Stimulated activated naive CD8-positive, alpha-beta T cell treated with anti-CD3 and anti-CD28 coated beads, Interleukin-15, amount 100 ng/mL, for 72 hours (primary cell): ENCODE measurements around the gene TAPT1.

Experiments used
- ATAC-seq: fragments of 150-1000 bp; cut with Tn5 transposase; 2 replicates; pipeline ENCODE4 v1.10.0; 2021; ENCODE audit warnings: mild to moderate bottlenecking, moderate library complexity
- DNase-seq, 2 donors: peaks; one replicate each; pipeline ENCODE4 v3.0.0; 2021 to 2022
- H3K27ac Mint-ChIP-seq, 2 donors: one replicate each; pipeline ENCODE4 v1.8.0; 2022; ENCODE audit warnings: mild to moderate bottlenecking in 2 of 2, mixed read lengths in 2 of 2, moderate library complexity in 2 of 2
- H3K27me3 Mint-ChIP-seq: one replicate; pipeline ENCODE4 v1.8.0; 2022; ENCODE audit warnings: mixed read lengths
- H3K4me1 Mint-ChIP-seq: one replicate; pipeline ENCODE4 v1.8.0; 2022; ENCODE audit warnings: mild to moderate bottlenecking, mixed read lengths
- H3K4me3 Mint-ChIP-seq, 2 donors: one replicate each; pipeline ENCODE4 v1.8.0; 2022; ENCODE audit warnings: mild to moderate bottlenecking in 2 of 2, mixed read lengths in 2 of 2, moderate library complexity in 1 of 2
- H3K9me3 Mint-ChIP-seq, 2 donors: one replicate each; pipeline ENCODE4 v1.8.0; 2022; ENCODE audit warnings: mixed read lengths in 2 of 2

TAPT1 gene

DNA sequence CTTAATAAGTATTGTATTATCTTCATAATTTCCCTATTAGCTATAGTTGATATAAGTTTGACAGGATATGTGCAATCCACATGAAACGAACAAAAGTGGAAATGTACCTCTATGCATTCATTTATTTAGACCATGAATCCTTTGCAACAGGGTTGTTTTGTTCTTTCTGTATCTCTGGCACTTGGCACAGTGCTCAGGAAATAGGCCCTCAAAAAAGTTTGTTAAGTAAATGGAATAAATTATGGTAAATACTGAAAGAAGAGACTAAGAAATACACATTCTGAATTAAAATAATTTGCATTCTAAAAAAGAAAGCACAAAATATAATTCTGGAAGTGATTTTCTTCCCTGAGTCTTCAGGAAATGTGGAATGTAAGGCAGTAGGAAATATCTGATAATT is 39.3 kb downstream of the TAPT1 start:
- DNase-seq (no peak), ATAC-seq (no peak)
- H3K9me3 Mint-ChIP-seq, result no peaks in the 10 kb centered on the region
- H3K27ac Mint-ChIP-seq, result no peak overlapping the region
- H3K4me3 Mint-ChIP-seq, result no peak overlapping the region
- no peaks in the 10 kb centered on the region for H3K27me3 Mint-ChIP-seq
- no peaks in the 10 kb centered on the region for H3K4me1 Mint-ChIP-seq

DNA sequence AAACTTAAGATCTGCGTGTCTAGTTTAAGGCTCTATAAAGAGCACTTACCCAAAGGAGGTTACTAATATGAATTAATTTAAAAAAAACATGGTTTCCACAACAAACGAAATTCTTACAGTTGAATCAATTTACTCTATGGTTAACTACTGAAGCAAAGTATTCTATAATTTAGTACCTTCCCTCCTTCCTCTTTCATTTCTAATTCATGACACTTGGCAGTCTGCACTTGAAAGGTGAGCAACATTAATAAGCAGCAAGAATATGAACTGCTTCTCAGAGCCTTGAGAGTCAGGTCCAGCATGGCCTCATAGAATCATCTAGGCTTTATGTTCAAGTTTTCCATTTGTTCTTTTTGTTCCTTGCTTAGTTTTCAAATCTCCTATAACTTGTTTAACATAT is 42.7 kb downstream of the TAPT1 start:
- no peaks in the 10 kb centered on the region for H3K9me3 Mint-ChIP-seq
- no peak overlapping the region for H3K27ac Mint-ChIP-seq
- DNase-seq (no peak), ATAC-seq (no peak)
- no peak overlapping the region for H3K4me3 Mint-ChIP-seq
- H3K4me1 Mint-ChIP-seq, result no peaks in the 10 kb centered on the region
- no peaks in the 10 kb centered on the region for H3K27me3 Mint-ChIP-seq

DNA sequence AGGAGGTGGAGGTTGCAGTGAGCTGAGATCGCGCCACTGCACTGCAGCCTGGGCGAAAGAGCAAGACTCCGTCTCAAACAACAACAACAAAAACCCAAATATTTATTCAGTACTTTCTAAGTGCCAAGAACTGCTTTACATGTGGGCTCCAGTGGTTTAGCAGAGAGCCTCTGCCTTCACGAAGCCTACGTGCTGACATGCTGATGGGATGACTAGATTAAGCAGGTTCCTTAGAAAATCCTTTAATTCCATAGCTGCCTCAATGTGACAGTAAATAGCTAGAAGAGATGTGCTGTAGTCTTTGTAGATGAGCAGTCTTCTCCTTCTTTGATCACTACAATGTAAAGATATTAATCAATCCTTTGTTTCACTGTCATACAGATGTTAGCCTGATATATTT is 49.6 kb downstream of the TAPT1 start:
- H3K27me3 Mint-ChIP-seq, result no peaks in the 10 kb centered on the region
- H3K27ac Mint-ChIP-seq, result no peak overlapping the region
- H3K4me3 Mint-ChIP-seq, result no peak overlapping the region
- ATAC-seq, result no peak
- DNase-seq, result no peak
- no peaks in the 10 kb centered on the region for H3K9me3 Mint-ChIP-seq
- H3K4me1 Mint-ChIP-seq, result no peaks in the 10 kb centered on the region

DNA sequence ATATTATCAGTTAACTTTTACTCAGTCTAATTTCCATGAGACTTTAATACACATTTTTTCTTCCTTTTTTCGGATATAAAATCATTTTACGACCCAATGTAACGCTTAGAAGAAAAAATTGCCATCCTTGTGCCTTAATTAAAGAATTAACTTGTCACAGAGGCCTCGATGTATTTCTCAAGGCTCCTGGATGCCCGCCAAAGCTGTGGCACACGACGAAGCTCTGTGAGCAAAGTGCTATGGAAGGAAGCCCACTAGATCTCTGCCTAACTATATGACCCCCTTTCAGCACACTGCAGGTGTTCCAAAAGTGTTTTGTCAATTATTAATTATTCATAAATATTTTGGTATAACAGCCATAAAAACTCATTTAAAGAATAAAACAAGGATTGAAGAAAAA is 54.4 kb downstream of the TAPT1 start:
- Mint-ChIP-seq H3K27ac (no peak overlapping the region), H3K27me3 (no peaks in the 10 kb centered on the region), H3K4me3 (no peak overlapping the region), H3K4me1 (no peaks in the 10 kb centered on the region), H3K9me3 (no peaks in the 10 kb centered on the region)
- no peak for ATAC-seq
- no peak for DNase-seq

DNA sequence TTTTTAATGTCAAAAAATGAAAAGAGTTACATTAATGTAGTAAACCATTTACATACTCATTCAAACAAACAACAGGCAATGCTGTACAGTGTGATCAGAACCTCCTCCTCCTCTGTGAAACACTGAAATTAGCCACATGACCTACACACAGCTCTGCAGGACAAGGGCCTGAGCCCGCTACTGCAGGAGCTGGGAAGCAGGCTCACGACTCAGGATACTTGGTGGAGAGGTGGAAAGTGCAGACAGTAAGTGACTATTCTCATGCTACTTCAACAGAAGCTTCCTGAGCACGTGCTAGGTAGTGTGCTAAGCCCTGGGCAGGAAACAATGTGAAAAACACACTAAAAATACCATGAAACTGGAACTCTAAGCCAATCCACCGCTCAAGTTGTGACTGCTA is 56.8 kb downstream of the TAPT1 start:
- Mint-ChIP-seq H3K27ac (no peak overlapping the region), H3K9me3 (no peaks in the 10 kb centered on the region), H3K27me3 (no peaks in the 10 kb centered on the region), H3K4me1 (no peaks in the 10 kb centered on the region), H3K4me3 (no peak overlapping the region)
- ATAC-seq, result no peak
- DNase-seq, result no peak

DNA sequence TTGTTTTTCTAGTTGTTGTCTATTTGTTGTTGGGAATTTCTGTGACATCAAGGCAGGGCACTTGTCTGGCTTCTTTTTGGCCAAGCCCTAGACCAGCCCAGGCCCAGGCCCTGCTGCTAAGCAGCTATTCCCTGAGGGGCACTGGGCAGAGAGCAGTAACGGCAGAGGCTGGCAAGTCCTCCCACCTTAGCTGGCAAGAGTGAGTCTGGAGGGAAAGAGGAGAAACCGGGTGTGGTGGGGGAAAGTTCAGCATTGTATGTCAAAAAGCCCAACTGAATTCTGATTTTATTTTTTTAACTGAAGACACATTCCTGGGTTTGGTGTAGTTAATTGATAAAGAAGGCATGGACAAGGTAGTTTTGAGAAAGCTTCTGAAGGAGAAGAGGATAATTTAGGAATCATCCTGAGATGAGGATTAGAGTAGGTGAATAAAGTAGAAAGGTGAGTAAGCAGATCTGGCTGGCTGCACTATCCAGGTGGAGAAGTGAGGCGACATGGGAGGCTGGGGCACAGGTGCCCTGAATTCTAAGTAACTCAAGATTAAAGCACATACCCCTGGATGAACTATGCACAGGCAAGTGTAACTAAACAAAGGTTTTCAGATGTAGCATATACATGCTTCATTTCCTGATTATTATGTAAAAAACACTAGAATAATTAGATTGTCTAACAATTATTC is 57.4 kb downstream of the TAPT1 start:
- peak overlapping the region; percentile 15 to 27 for H3K27ac Mint-ChIP-seq
- DNase-seq (no peak), ATAC-seq (no peak)
- no peak overlapping the region for H3K4me3 Mint-ChIP-seq
- H3K9me3 Mint-ChIP-seq, result no peaks in the 10 kb centered on the region
- no peaks in the 10 kb centered on the region for H3K27me3 Mint-ChIP-seq
- H3K4me1 Mint-ChIP-seq, result no peaks in the 10 kb centered on the region

DNA sequence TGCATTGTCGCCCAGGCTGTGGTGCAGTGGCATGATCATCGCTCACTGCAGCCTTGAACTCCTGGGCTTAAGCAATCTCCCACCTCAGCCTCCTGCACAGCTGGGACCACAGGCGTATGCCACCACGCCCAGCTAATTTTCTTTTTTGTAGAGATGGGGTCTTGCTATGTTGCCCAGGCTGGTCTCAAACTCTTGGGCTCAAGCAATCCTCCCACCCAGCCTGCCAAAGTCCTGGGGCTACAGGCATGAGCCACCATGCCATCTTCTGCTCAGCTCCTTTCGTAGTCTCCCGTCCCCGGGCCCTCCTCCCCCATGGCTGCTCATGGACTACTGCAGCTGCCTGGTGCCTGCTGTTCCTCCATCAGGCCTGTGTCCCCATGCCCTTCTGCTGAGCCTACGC is 58.1 kb downstream of the TAPT1 start:
- no peak for ATAC-seq
- Mint-ChIP-seq H3K27ac (peak overlapping the region in 1 of 2 donors; percentile 89), H3K27me3 (no peaks in the 10 kb centered on the region), H3K9me3 (no peaks in the 10 kb centered on the region), H3K4me3 (no peak overlapping the region), H3K4me1 (no peaks in the 10 kb centered on the region)
- no peak for DNase-seq

DNA sequence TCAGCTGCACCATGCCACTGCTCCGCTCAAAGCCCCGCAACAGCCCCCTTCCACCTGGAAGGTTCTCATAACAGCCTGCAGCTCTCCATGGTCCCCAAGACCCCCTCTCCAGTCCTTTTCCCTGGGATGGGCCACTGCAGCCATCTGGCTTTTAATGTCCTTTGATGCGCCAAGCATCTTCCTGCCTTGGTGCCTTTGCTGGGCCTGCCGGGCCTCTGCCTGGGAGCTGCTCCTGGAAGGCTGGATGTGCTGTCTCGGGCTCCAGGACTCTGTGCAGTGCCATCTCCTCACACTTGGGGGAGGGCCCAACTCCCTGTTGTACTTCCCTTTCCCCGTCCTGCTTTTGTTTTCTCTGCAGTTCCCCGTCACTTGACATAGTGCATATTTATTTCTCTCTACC is 60.3 kb downstream of the TAPT1 start:
- H3K27me3 Mint-ChIP-seq, result no peaks in the 10 kb centered on the region
- peak overlapping the region in 1 of 2 donors; percentile 19 for H3K4me3 Mint-ChIP-seq
- H3K9me3 Mint-ChIP-seq, result no peaks in the 10 kb centered on the region
- peak overlapping the region in 1 of 2 donors; percentile 55 for H3K27ac Mint-ChIP-seq
- DNase-seq, result no peak
- no peak for ATAC-seq
- H3K4me1 Mint-ChIP-seq, result peaks cover 7% of the 10 kb centered on the region

DNA sequence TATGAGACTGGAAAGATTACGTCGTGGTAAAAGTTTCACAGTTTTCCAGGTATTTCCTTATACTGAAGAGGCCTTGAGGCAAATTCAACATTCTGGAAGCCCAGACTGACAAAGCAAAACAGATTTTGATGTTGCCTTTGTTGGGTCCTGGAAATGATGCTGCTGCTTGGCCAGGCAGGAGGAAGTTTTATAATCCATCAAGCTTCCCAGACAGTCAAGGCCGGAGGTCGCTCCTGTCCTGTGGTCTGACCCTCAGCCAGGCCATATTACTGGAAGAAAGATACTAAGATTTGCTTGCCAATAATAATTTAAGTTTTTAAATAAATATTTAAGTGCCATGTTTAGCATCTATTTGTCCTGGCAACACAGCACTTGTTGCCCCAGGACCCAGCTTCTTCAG is 63.4 kb downstream of the TAPT1 start:
- no peak overlapping the region for H3K27ac Mint-ChIP-seq
- H3K9me3 Mint-ChIP-seq, result no peaks in the 10 kb centered on the region
- no peak overlapping the region for H3K4me3 Mint-ChIP-seq
- no peaks in the 10 kb centered on the region for H3K27me3 Mint-ChIP-seq
- peaks cover 7% of the 10 kb centered on the region for H3K4me1 Mint-ChIP-seq
- ATAC-seq (no peak), DNase-seq (no peak)

DNA sequence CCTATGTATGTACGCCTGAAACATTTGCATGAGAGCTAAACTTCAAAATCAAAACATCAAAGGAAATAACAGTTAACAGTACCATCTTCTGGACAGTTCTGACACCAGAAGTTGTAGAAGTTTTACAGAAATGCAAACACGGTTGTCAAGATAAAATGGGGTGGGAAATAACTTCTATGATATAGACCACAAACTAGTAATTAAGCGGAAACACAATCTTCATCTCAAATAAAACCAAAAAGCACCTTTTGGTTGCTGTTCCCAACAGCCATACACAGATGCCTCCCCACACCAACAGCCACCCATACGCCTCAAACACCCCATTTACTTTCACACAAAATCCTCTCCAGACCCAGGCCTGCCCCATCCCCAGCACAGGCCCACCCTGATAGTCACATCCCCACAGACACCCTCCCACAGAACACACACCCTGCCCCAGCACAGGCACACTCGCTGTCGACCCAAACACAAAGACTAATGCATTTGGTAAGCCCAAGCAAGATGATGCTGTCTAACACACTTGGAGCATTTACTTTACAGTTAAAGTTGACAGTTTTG is 64.3 kb downstream of the TAPT1 start:
- Mint-ChIP-seq H3K9me3 (no peaks in the 10 kb centered on the region), H3K4me1 (peaks cover 7% of the 10 kb centered on the region), H3K4me3 (no peak overlapping the region), H3K27ac (peak overlapping the region in 1 of 2 donors; percentile 67), H3K27me3 (no peaks in the 10 kb centered on the region)
- DNase-seq, result no peak
- peak; percentile 45 for ATAC-seq

DNA sequence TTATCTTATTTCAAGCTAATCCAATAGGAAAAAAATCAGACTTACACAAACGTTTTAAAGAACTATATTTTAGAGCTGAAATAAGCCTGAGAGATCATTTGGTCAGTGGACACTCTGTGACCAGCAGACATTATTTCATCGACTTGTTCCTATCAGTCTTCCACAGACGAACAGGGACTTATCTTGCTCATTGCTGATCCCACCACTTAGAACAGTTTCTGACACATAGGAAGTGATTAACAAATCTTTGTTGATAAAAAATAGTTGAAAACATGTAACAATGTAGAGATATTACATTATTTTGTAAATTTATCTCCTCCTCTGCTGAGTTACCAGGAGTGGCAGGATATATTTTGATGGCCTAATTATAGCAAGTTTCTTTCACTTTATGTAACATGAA is 65.8 kb downstream of the TAPT1 start:
- DNase-seq (no peak), ATAC-seq (no peak)
- Mint-ChIP-seq H3K4me1 (peaks cover 7% of the 10 kb centered on the region), H3K9me3 (no peaks in the 10 kb centered on the region), H3K4me3 (no peak overlapping the region), H3K27me3 (no peaks in the 10 kb centered on the region), H3K27ac (no peak overlapping the region)

DNA sequence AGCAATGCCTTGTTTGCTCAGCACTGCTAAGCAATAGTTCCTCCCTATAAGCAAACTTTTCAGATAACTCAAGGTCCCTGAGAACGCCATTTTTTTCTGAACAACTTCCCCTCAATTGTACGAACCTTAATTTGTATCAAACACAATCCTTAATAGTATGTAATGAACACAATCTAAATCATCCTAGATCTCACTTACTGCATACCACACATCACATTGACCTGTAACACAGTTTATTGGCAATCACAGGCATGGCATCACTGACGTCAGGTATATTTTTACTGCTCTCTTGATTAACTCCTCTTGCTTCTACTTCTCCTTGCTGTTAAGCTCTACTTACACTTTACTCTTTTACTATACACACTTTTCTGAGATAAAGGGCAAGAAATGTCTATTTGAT is 67.0 kb downstream of the TAPT1 start:
- no peaks in the 10 kb centered on the region for H3K27me3 Mint-ChIP-seq
- no peak for DNase-seq
- H3K9me3 Mint-ChIP-seq, result no peaks in the 10 kb centered on the region
- peaks cover 7% of the 10 kb centered on the region for H3K4me1 Mint-ChIP-seq
- no peak for ATAC-seq
- H3K4me3 Mint-ChIP-seq, result no peak overlapping the region
- no peak overlapping the region for H3K27ac Mint-ChIP-seq

DNA sequence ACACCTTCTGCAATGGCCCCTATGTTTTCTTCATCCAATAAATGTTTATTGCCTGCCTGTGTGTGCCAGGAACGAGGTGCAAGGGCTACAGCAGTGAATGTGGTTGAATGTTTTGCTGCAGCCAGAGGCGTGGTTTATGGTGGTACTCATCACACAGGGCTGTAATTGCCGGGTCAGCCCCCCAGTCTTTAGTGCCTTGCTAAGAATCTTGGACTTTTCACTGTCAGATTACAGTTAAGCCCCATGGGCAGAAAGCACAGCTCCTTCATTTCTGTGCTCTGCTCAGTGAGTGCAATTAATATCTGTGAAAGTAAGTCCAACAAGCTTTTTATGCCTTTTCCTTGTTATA is 67.8 kb downstream of the TAPT1 start:
- Mint-ChIP-seq H3K9me3 (no peaks in the 10 kb centered on the region), H3K4me1 (peaks cover 7% of the 10 kb centered on the region), H3K27me3 (no peaks in the 10 kb centered on the region), H3K27ac (no peak overlapping the region), H3K4me3 (no peak overlapping the region)
- no peak for ATAC-seq
- DNase-seq, result no peak

DNA sequence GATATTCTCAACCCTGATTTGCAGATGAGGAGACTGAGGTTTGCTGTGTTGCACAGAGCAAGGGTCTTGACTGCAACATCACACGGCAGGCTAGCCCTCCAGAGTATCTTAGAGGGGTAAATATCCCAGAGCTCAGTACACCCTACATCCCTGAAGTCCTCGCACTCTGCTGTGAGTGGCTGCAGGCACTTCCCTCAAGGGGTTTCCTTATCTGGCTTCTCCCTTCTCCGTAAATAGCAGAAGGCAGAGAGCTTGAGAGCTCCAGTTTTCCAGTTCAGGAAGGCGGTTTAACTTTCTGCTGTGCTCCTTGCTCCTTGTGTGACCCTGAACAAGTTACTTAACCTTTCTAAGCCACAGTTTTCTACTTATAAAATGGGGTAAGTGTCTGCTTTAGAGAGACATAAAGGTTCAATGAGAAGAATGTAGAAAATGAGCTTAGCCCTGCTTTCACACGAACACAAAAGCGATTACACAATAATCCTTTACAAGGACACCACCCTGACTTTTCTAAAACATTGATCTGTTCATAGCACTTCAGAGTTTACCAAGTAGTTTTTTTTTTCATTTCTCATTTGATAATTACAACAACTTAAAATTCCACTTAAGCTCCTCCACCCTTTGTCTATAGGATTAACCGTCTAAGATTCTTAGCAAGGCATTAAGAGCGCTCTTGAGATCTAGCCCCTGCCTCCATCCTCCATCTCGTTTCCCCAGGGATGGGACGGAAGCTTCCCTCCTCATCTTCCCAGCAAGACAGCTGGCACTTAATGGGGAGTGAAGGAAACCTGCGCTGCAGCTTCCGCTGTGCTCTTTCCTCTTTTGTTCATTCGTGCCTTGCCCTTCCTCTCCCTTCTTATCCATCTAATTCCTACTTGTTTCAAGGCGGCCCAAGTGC is 68.4 kb downstream of the TAPT1 start:
- Mint-ChIP-seq H3K27ac (no peak overlapping the region), H3K9me3 (no peaks in the 10 kb centered on the region), H3K4me3 (no peak overlapping the region), H3K4me1 (peaks cover 7% of the 10 kb centered on the region), H3K27me3 (no peaks in the 10 kb centered on the region)
- ATAC-seq (peak; percentile 37), DNase-seq (no peak)

DNA sequence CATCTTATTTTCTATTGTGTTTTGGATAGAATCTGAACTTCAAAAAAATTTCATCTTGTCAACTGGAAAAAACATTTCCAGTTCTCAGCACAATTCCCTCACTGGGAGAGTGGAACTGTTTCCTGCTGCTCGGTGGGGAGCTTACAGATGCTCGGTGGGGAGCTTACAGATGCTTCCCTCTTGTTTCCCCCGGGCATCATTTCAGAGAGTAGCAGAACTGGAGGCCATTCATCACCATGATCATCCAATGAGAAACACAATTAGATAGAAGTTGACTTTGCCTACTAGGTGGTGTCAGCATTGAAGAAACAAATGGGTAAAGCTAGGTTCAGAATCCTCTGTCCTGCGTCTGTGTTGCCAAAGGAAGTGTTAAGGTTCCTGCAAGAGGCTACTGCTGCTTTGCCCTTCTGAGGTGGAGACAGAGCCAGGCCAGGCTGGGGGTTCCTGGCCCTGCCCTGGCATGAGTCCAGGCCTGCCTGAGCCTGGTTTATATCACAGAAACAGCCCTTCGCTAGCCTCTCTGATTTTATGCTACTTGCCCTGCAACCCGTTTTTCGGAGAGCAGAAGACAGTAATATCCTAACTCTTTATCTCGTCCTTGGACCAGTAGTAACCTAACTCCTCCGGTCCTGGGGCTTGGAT is 70.6 kb downstream of the TAPT1 start:
- Mint-ChIP-seq H3K9me3 (no peaks in the 10 kb centered on the region), H3K27me3 (no peaks in the 10 kb centered on the region), H3K4me1 (no peaks in the 10 kb centered on the region), H3K27ac (no peak overlapping the region), H3K4me3 (no peak overlapping the region)
- DNase-seq (no peak), ATAC-seq (no peak)

DNA sequence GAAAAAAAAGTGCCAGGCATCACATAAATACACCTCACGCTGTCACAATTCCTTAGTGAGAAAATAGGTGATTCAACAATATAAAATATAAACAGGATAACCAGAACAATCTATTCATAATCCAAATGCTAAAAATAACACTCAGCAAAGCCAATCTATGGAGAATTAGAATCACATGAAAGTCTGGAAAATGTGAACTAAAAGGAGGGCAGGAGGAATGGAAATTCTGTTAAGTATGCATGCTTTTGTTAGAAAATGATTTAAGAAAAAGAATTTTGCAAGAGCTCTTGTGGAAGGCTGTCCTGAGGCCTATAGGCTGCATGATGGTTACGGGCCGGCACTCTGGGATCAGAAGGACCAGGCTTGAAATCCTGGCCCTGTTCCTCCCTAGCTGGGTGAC is 71.8 kb downstream of the TAPT1 start:
- Mint-ChIP-seq H3K9me3 (no peaks in the 10 kb centered on the region), H3K27ac (no peak overlapping the region), H3K27me3 (no peaks in the 10 kb centered on the region), H3K4me1 (no peaks in the 10 kb centered on the region), H3K4me3 (no peak overlapping the region)
- ATAC-seq, result no peak
- DNase-seq, result no peak
